ENCODE results near the gene LRP3.
"Not testable (repeated sequence)": the region's sequence is repeated elsewhere in the genome, so short reads cannot be mapped to it uniquely, and the experiment has no call there.

Gene LRP3

GRCh38 chr19:33208371-33208895, 14.3 kb downstream of the LRP3 start:
- TF ChIP-seq CTCF (IDR thresholded peaks at IDR 0.05; ENCODE audit: control extremely low read depth, extremely low read depth, low read depth, missing control alignments): no peak
- CTCF ChIA-PET: no interaction called here
- POLR2A ChIA-PET: no interaction called here
- no peak for DNase-seq (ENCODE audit: extremely low spot score)

- no peak for TF ChIP-seq CTCF (IDR thresholded peaks at IDR 0.05; ENCODE audit: control extremely low read depth, extremely low read depth, low read depth, missing control alignments)
- DNase-seq (ENCODE audit: extremely low spot score): no peak
- POLR2A ChIA-PET: no interaction called here
- CTCF ChIA-PET: interaction anchor here (0.8 to 1.4 kb wide), 2 partner anchors 14 to 197 kb away, joined by 3 to 4 read pairs; no protein-coding TSS in a partner anchor
Measured at GRCh38 chr19:33208904-33209849, 15.0 kb downstream of the LRP3 start.

DNA sequence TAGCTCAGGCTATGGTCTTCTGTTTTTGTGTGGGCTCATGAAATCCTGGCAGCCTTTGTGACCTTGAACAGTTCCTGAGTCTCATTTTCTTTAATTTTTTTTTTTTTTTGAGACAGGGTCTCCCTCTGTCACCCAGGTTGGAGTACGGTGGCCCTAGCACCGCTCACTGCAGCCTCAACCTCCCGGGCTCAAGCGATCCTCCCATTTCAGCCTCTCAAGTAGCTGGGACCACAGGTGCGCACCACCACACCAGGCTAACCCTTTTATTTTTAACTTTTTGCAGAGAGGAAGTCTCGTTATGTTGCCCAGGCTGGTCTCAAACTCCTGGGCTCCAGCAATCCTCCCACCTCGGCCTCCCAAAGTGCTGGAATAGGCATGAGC, 15.7 kb downstream of the LRP3 start:
- CTCF ChIA-PET: interaction anchor here (0.8 to 1.4 kb wide), 2 partner anchors 13 to 197 kb away, joined by 3 to 4 read pairs; no protein-coding TSS in a partner anchor
- DNase-seq (ENCODE audit: extremely low spot score); POLR2A ChIA-PET: not testable (repeated sequence)

GRCh38 chr19:33210266-33210940, 16.3 kb downstream of the LRP3 start:
- no peak for TF ChIP-seq CTCF (IDR thresholded peaks at IDR 0.05; ENCODE audit: control extremely low read depth, extremely low read depth, low read depth, missing control alignments)
- POLR2A ChIA-PET: no interaction called here
- CTCF ChIA-PET: interaction anchor here (0.6 to 1.4 kb wide), 3 partner anchors 26 to 862 kb away, joined by 3 to 4 read pairs (median 3); no protein-coding TSS in a partner anchor
- DNase-seq (ENCODE audit: extremely low spot score): no peak

- POLR2A ChIA-PET: no interaction called here
- TF ChIP-seq CTCF (IDR thresholded peaks at IDR 0.05; ENCODE audit: control extremely low read depth, extremely low read depth, low read depth, missing control alignments): no peak
- CTCF ChIA-PET: no interaction called here
- no peak for DNase-seq (ENCODE audit: extremely low spot score)
Measured at GRCh38 chr19:33211794-33212435, 17.8 kb downstream of the LRP3 start.

GRCh38 chr19:33212436-33213172, 18.5 kb downstream of the LRP3 start:
- POLR2A ChIA-PET: no interaction called here
- DNase-seq (ENCODE audit: extremely low spot score): no peak
- CTCF ChIA-PET: no interaction called here
- no peak for TF ChIP-seq CTCF (IDR thresholded peaks at IDR 0.05; ENCODE audit: control extremely low read depth, extremely low read depth, low read depth, missing control alignments)

All from GM10248 (cell line).